Fibroblast of the aortic adventitia (primary cell): ENCODE measurements around the gene LRP1B. TPM values are rescaled to one million over a fixed set of nuclear protein-coding genes. Genes with fewer than 3 reads are reported as not detected.

Experiments
- DNase-seq: peaks from one replicate; pipeline ENCODE4 v3.0.0-alpha.2; 2010; ENCODE audit warnings: low read depth
- H3K4me3 ChIP-seq: 2 replicates; pipeline ENCODE4 v1.5.1; 2011; ENCODE audit warnings: low read depth, mild to moderate bottlenecking, control low read depth, low read length, moderate library complexity
- total RNA-seq: library from RNA; depleted of rRNA; stranded (reverse); fragments of >200 nt; gene quantifications from 2 replicates; pipeline ENCODE4 v1.2.3, GENCODE V29; 2012; ENCODE audit warnings: low replicate concordance
- TF ChIP-seq, protein P1 (sequence below): IDR thresholded peaks from 2 replicates; pipeline ENCODE4 v1.5.1; 2011; ENCODE audit warnings: mild to moderate bottlenecking, low read length, control low read depth, inconsistent platforms; ENCODE audit not compliant: insufficient read depth

LRP1B gene
- total RNA-seq, 1 donor: 0.36 TPM

DNA sequence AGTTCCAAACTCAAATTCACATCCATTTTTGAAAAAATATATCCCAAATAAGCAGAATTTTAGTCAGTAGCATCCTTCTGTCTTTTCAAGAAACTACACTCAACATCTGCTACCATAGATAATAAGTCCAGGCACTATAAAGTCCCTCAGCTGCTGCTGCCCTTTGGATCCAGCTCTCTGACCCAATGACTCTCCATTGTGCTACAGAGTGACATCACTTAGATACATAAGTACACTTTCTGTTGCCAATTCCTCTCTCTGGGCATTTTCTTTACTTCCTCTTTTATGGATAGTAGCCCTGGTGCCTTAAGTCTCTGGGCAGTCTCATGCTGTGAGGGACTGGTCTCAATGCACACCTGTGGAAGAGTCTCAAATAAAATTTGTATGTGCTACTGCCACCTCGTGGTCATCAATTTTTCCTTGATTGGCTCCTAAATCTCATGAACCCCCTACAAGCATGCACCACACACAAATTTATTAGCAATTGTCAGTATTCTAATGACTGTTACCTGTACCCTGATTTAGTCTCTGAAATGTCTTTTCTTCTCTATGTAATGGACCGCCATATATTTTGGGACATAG is 219.2 kb downstream of the LRP1B start:
- TF ChIP-seq, protein P1, sequence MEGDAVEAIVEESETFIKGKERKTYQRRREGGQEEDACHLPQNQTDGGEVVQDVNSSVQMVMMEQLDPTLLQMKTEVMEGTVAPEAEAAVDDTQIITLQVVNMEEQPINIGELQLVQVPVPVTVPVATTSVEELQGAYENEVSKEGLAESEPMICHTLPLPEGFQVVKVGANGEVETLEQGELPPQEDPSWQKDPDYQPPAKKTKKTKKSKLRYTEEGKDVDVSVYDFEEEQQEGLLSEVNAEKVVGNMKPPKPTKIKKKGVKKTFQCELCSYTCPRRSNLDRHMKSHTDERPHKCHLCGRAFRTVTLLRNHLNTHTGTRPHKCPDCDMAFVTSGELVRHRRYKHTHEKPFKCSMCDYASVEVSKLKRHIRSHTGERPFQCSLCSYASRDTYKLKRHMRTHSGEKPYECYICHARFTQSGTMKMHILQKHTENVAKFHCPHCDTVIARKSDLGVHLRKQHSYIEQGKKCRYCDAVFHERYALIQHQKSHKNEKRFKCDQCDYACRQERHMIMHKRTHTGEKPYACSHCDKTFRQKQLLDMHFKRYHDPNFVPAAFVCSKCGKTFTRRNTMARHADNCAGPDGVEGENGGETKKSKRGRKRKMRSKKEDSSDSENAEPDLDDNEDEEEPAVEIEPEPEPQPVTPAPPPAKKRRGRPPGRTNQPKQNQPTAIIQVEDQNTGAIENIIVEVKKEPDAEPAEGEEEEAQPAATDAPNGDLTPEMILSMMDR: no peak
- DNase-seq: peak; percentile 1

GRCh38 chr2:141906678-141907077 is 224.1 kb downstream of the LRP1B start:
- no peak for DNase-seq

More for the DNA sequence above, 219.2 kb downstream of the LRP1B start:
- no peak overlapping the region for H3K4me3 ChIP-seq

DNA sequence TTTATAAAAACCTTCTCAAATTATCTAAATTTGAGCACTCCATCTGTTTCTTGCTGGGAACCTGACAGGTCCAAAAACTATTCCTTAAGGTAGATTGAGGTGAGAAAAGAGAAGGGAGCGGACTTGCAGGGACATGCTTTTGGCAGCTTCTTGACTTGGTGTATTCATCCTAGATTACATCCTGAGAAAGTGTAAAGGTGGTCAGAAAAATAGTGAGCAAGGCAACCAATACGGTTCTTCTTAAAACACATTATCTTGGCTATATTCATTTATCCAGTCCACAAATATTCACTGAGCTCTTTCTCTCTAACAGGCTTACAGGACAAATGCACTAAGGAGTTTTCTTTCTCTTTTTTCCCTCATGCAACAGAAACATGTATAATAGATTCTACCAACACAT is 230.0 kb downstream of the LRP1B start:
- H3K4me3 ChIP-seq: no peak overlapping the region
- TF ChIP-seq, protein P1: no peak
- DNase-seq: no peak

More at GRCh38 chr2:141906678-141907077, 224.1 kb downstream of the LRP1B start:
- TF ChIP-seq, protein P1: no peak
- no peak overlapping the region for H3K4me3 ChIP-seq

DNA sequence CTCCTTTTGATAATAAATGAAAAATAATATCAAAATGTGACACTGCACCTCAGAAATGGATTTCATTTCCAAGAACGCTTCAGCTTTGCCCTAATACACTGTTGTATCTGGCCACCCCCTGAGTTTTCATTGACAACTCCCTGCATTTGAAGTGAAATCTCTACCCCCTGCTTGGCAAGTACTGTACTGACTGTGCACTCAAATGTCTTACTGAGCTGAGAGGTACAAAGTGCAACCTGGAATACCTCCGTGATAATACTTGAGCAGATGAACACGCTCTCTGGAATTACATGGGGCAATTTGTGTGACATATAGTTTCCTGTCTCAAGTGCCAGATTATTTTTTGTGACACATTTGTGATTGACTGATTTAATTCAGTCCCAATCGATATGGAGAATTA is 231.1 kb downstream of the LRP1B start:
- H3K4me3 ChIP-seq: no peak overlapping the region
- DNase-seq: no peak
- TF ChIP-seq, protein P1: no peak

GRCh38 chr2:141889788-141890187 is 241.0 kb downstream of the LRP1B start:
- H3K4me3 ChIP-seq: no peak overlapping the region
- DNase-seq: no peak
- TF ChIP-seq, protein P1: no peak

DNA sequence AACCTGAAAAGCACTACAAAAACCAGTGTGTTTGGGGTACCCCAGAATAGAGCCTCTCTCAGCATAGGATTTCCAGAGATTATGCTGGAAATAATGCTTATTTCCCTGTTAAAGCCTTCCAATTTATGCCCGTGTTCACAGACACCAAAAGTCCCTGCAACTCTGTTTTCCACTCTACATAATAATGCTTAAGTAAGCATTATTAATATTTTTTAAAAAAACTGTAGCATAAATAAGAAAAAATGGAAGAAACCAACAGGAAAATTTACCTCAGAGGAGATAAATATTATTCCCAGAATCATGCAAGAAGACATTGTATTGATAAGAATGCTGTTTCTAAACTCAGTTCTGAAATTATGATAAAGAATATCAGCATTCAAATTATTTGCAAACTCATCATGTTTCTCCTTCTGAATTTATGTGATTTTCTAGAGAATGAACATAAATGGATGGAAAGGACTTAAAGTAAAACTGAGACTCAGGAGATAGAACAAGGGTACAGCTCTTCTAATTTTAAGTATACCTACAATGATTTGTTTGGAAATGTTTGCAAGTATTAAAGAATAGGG is 241.7 kb downstream of the LRP1B start:
- H3K4me3 ChIP-seq: no peak overlapping the region
- TF ChIP-seq, protein P1: no peak
- DNase-seq: no peak

GRCh38 chr2:141887363-141887762 is 243.5 kb downstream of the LRP1B start:
- DNase-seq: no peak
- no peak overlapping the region for H3K4me3 ChIP-seq
- TF ChIP-seq, protein P1: no peak
